Mononuclear cell (primary cell): ENCODE results near the gene HERC5. TPM values are rescaled to one million over a fixed set of nuclear protein-coding genes. Genes with fewer than 3 reads are reported as not detected.
"Not testable (repeated sequence)": the region's sequence is repeated elsewhere in the genome, so short reads cannot be mapped to it uniquely, and the experiment has no call there.

ENCODE experiments used
- H3K27me3 ChIP-seq: 2 replicates; pipeline ENCODE4 v1.6.0; 2011; ENCODE audit warnings: low read length, control low read depth; ENCODE audit not compliant: insufficient read depth
- H3K4me1 ChIP-seq: 2 replicates; pipeline ENCODE4 v1.5.1; 2011; ENCODE audit warnings: mild to moderate bottlenecking, low read length, control low read depth; ENCODE audit not compliant: insufficient read depth
- H3K4me3 ChIP-seq: 2 replicates; pipeline ENCODE4 v1.5.1; 2011; ENCODE audit warnings: mild to moderate bottlenecking, low read length, moderate library complexity
- H3K9me3 ChIP-seq: 2 replicates; pipeline ENCODE4 v1.5.1; 2011; ENCODE audit warnings: low read depth, mild to moderate bottlenecking, control low read depth, low read length
- total RNA-seq: library from RNA; depleted of rRNA; stranded (reverse); fragments of >200 nt; gene quantifications from one replicate; pipeline ENCODE4 v1.2.3, GENCODE V29; 2012

Gene HERC5
- total RNA-seq, 1 donor, result 12.0 TPM

DNA sequence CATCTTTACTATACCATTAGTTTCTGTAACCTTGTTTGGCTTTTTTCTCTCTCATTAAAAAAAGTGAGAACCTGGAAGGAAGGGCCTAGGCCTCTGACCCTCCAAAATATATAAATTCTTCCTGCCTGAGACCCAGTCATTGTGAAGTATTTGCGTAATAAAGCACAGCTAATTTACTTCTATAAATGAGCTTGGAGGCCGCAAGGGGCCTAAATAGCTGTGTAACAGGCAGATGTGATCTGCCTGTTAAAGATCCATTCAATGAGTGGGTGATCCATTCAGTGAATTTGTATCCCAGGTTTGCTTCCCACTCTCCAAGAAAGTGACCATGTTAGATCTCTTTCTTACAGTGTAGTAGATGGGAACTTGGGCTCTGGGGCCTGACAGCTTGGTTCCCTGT lies 67.3 kb downstream of the HERC5 start:
- Histone ChIP-seq H3K9me3 (no peaks in the 10 kb centered on the region), H3K4me3 (peak overlapping the region; percentile 77), H3K27me3 (no peaks in the 10 kb centered on the region)

DNA sequence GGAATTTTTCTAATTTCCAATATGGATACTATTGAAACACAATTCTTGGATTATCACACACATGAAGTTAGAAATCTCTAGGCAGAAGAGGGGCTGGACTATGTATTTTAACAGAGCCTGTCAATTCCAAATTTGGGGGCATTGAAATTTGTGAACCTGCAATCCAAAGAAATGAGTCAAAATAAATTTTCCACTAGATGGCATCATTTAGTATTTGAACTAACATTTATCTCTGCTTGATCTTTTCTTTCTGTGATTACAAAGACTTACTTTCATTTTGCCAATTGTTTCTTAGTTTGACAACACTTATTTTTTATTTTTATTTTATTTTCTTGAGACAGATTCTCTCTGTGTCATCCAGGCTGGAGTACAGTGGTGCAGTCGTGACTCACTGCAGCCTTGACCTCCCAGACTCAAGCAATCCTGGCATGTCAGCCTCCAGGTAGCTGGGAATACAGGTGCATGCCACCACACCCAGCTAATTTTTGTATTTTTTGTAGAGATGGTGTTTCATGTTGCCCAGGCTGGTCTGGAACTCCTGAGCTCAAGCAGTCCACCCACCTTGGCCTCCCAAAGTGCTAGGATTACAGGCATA lies 69.4 kb downstream of the HERC5 start:
- Histone ChIP-seq H3K9me3 (no peaks in the 10 kb centered on the region), H3K27me3 (no peaks in the 10 kb centered on the region), H3K4me1 (peaks cover 19% of the 10 kb centered on the region), H3K4me3 (no peak overlapping the region)

More for the DNA sequence above, 67.3 kb downstream of the HERC5 start:
- peaks cover 19% of the 10 kb centered on the region for H3K4me1 ChIP-seq

DNA sequence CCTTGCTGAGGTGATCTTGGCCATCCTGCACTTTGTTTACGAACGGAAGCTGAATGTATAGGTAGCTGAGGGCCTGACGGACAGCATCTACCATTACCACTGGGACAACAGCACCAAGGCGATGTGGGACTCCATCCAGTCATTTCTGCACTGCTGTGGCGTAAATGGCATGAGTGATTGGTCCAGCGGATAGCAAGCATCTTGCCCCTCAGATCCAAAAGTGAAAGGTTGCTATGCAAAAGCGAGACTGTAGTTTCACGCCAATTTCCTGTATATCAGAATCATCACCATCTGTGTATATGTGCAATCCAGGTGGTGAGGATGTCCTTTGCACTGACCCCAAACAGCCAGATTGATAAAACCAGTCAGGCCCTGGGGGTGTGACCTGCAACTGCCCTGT lies 70.9 kb downstream of the HERC5 start:
- Histone ChIP-seq H3K4me3 (no peak overlapping the region), H3K27me3 (no peaks in the 10 kb centered on the region), H3K9me3 (no peaks in the 10 kb centered on the region), H3K4me1 (peaks cover 12% of the 10 kb centered on the region)

DNA sequence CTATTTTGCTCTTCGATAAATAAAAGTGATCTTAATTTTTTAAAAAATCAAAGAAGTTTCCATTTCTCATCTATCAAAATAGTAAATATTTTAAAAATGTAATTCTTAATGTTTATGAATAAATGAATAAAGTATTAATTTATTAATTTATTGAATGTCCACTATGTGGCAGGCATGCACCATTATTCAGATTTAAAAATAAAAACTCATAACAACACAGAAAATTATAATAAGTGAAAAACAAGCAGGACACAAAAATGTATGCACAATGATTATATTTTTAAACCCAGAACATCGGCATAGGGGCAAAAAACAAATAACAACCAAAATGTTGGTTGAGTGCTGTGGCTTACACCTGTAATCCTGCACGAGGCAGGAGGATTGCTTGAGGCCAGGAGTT lies 71.9 kb downstream of the HERC5 start:
- Histone ChIP-seq H3K27me3 (no peaks in the 10 kb centered on the region), H3K9me3 (no peaks in the 10 kb centered on the region), H3K4me3 (no peak overlapping the region), H3K4me1 (peaks cover 7% of the 10 kb centered on the region)

DNA sequence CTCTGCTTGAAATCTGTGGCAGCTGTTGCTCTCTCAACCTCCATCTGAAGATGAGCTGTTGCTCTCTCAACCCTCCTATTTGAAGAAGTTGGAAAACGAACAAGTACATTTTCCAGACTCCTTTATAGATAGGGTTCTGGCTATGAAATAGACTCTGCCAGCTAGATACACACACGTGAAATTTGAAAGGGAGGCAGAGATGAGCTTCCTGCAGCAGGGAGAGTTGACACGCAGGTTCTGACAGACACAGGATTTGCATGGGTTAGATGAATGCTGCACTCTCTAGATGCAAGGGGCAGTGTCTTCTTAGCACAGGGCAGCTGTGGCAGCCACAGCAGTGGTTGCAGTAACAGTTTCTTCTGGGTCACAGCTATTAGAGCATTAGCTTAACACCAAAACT lies 74.6 kb downstream of the HERC5 start:
- Histone ChIP-seq H3K9me3 (no peaks in the 10 kb centered on the region), H3K4me1 (peaks cover 1% of the 10 kb centered on the region), H3K27me3 (no peaks in the 10 kb centered on the region), H3K4me3 (no peak overlapping the region)

DNA sequence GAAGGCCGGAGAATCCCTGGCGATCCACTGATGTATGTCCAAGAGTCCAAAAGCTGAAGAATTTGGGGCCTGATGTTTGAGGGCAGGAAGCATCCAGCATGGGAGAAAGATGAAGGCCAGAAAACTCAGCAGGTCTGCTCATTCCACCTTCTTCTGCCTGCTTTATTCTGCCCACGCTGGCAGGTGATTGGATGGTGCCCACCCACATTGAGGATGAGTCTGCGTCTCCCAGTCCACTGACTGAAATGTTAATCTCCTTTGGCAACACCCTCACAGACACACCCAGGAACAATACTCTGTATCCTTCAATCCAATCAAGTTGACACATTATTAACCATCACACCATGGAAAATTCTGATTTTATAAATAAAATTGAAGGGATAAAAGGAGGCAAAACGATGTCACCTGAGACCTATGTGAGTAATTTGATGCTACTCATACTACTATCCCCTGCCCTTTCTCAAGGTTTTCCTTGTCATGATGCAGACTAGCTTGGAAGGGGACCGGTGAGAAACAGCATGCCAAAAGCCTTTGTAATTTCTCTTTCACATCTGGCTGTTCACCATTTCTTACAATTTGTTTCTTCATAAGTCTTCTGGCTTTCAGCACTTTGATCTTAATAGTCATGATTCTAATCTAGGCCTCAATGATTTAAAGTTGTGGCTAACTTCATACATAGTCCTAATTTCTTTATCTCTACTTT lies 76.3 kb downstream of the HERC5 start:
- H3K27me3 ChIP-seq, result no peaks in the 10 kb centered on the region
- H3K4me1 ChIP-seq, result no peaks in the 10 kb centered on the region
- no peak overlapping the region for H3K4me3 ChIP-seq
- H3K9me3 ChIP-seq, result no peaks in the 10 kb centered on the region

DNA sequence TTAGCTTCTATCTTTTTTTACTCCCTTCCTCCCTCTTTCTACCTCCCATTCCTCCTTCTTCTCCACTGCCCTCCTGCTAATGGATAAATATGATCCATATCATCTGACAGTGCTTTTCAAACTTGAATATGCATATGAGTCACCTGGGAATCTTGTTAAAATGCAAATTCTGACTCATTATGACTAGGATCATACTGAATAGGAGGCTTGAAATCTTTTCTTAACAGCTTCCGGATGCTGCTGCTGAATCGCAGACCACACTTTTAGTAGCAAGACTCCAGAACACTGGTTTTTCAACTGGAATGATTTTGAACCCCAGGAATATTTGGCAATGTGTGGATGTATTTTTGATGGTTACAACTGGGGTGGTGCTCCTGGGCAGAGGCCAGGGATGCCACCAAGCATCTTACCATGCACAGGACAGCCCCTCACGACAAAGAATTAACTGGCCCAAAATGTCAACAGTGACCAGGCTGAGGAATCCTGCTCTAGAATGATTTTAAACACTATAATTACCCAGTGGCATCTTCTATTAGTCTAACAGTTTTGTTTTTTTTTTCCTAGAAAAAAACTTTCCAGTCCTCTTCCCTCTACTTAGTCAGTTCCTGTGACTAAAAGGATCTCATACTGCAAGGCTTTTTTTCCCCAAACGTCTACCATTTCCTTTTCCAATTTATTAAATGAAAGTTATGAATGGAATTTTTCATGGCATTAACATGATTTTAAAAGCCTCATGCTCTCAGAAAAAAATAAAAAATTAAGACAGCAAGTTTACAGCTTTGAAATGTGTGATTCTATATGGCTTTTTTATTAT lies 77.2 kb downstream of the HERC5 start:
- Histone ChIP-seq H3K27me3 (no peaks in the 10 kb centered on the region), H3K9me3 (no peaks in the 10 kb centered on the region), H3K4me1 (peaks cover 3% of the 10 kb centered on the region), H3K4me3 (no peak overlapping the region)

DNA sequence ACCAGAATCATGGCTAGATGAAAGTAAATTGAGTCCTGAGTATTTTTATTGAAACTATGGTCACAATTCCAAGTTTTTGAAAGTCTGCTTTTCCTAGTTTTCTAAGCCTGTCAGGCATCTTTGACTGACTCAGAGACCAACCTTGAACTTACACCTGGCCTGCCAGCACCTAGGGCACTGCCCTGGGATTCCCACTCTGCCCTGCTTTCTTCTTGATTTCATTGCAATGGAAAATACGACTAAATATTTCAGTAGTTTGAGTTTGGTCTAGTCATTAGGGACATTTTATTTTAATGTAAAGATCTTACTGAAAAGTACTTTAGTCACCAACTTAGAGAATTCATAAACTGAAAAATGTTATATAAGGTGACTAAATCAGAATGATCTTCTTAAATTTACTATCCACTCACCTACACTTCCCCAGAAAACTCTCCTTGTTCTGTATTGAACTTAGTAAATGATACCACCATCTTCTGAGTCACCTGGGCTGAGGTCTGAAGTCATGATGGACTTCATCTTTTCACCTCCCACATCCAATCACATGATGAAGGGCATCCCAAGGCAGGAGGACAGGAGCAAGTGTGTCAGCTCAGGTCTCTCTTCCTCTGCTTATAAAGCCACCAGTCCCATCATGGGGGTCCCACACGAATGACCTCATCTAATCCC lies 78.3 kb downstream of the HERC5 start:
- H3K4me3 ChIP-seq, result no peak overlapping the region
- H3K9me3 ChIP-seq, result no peaks in the 10 kb centered on the region
- H3K27me3 ChIP-seq, result no peaks in the 10 kb centered on the region
- peaks cover 6% of the 10 kb centered on the region for H3K4me1 ChIP-seq

DNA sequence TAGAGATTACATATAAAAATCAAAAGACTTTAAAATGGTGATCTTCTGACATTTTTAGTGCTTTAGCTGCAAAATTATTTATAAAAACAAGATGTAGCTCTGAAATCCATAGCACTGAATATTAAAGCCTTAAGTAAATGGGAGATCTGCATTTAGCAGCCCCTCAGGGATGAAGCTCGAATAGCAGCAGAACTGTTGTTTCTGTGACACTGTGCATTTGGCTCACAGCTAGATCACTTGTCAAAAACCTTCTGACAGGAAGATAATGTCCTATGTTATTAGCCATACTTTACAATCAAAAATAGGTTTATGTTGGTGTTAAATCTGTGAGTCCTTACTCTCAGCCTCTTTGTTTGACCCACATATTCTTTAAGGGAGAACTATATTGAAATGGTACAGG lies 80.8 kb downstream of the HERC5 start:
- no peaks in the 10 kb centered on the region for H3K9me3 ChIP-seq
- no peak overlapping the region for H3K4me3 ChIP-seq
- H3K27me3 ChIP-seq, result no peaks in the 10 kb centered on the region
- H3K4me1 ChIP-seq, result peaks cover 6% of the 10 kb centered on the region

DNA sequence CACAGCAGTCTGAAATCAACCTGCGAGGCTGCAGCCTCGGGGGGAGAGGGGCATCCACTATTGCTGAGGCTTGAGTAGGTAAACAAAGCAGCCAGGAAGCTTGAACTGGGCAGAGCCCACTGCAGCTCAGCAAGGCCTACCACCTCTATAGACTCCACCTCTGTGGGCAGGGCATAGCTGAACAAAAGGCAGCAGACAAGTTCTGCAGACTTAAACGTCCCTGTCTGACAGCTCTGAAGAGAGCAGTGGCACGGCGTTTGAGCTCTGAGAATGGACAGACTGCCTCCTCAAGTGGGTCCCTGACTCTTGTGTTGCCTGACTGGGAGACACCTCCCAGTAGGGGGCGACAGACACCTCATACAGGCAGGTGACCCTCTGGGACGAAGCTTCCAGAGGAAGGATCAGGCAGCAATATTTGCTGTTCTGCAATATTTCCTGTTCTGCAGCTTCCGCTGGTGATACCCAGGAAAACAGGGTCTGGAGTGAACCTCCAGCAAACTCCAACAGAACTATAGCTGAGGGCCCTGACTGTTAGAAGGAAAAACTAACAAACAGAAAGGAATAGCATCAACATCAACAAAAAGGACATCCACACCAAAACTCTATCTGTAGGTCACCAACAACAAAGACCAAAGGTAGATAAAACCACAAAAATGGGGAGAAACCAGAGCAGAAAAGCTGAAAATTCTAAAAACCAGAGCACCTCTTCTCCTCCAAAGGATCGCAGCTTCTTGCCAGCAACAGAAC lies 82.6 kb downstream of the HERC5 start:
- H3K4me1 ChIP-seq, H3K4me3 ChIP-seq, H3K9me3 ChIP-seq, H3K27me3 ChIP-seq: not testable (repeated sequence)

DNA sequence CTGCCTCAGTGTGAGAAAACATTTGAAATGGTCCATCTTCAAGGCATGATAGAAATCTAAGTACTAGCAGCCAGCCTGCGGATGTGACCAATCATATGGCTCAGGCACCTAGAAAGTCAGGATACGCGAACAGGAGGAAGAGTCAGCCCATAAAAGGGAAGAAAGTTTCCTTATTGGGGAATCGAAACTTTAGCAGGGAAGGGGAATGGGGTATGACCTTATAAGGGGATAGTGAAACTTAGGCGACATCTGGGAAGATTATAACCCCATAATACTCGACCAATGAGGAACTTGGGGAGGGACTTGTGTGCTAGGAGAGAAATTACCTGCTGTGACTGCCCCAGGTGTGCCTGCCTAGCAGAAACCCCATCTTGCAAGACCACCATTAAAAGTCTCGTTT lies 92.9 kb downstream of the HERC5 start:
- Histone ChIP-seq H3K9me3 (no peaks in the 10 kb centered on the region), H3K4me3 (no peak overlapping the region), H3K4me1 (no peaks in the 10 kb centered on the region), H3K27me3 (no peaks in the 10 kb centered on the region)

Other genes with a start within 250 kb of the HERC5 start
- 44.5 TPM for gene PPM1K, start 172.6 kb upstream of the HERC5 start, total RNA-seq
- gene HERC6, start 78.3 kb upstream of the HERC5 start, total RNA-seq, result 13.6 TPM
- gene PYURF, start 66.7 kb downstream of the HERC5 start, total RNA-seq, result 57.1 TPM
- 50.2 TPM for gene HERC3, start 135.4 kb downstream of the HERC5 start, total RNA-seq
- 13.7 TPM for gene NAP1L5, start 240.7 kb downstream of the HERC5 start, total RNA-seq